Type B pancreatic cell (in vitro differentiated cells): ENCODE data around the gene PPIG. TPM values are rescaled to one million over a fixed set of nuclear protein-coding genes. Genes with fewer than 3 reads are reported as not detected.

Experiments
- DNase-seq: peaks from one replicate; pipeline ENCODE4 v3.0.0; 2021; ENCODE audit warnings: mixed read lengths; ENCODE audit not compliant: unreplicated experiment; ENCODE audit errors: extremely low spot score
- H3K27ac Mint-ChIP-seq: 2 replicates; pipeline ENCODE4 v1.8.0; 2021; ENCODE audit warnings: mild to moderate bottlenecking, mixed read lengths
- H3K27me3 Mint-ChIP-seq: 2 replicates; pipeline ENCODE4 v1.8.0; 2021; ENCODE audit warnings: mixed read lengths
- H3K36me3 Mint-ChIP-seq: 2 replicates; pipeline ENCODE4 v1.8.0; 2021; ENCODE audit warnings: mixed read lengths
- H3K4me1 Mint-ChIP-seq: one replicate; pipeline ENCODE4 v1.8.0; 2021; ENCODE audit warnings: mixed read lengths; ENCODE audit not compliant: unreplicated experiment
- H3K4me3 Mint-ChIP-seq: 2 replicates; pipeline ENCODE4 v1.8.0; 2021; ENCODE audit warnings: mild to moderate bottlenecking, mixed read lengths
- H3K9me3 Mint-ChIP-seq: 2 replicates; pipeline ENCODE4 v1.8.0; 2021; ENCODE audit warnings: mixed read lengths
- CTCF ChIP-seq: fragments of 200-600 bp; sonication (generic); conservative IDR thresholded peaks from 2 replicates; pipeline ENCODE4 v1.5.0; 2021; ENCODE audit warnings: antibody characterized with exemption, mild to moderate bottlenecking
- total RNA-seq: library from RNA; stranded (reverse); gene quantifications from 2 replicates; pipeline ENCODE4 v1.2.1, GENCODE V29; 2021; ENCODE audit warnings: low replicate concordance

PPIG gene
- total RNA-seq, 1 donor from 2014 or later = 61.4 TPM

DNA sequence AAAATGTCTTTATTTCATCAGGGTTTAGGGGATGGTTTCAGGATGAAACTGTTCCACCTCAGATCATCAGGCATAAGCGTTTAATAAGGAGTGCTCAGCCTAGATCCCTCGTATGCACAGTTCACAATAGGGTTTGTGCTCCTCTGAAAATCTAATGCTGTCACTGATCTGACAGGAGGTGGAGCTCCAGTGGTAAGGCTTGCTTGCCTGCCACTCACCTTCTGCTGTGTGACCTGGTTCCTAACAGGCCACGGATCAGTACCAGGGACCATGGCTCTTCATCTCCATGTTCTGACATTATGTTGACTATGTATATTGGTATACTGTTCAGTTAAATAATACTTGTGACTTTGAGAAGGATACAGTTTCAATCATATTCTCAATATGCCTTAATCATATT is 41.6 kb downstream of the PPIG start:
- Mint-ChIP-seq H3K9me3 (no peaks in the 10 kb centered on the region), H3K27me3 (no peaks in the 10 kb centered on the region), H3K4me1 (no peaks in the 10 kb centered on the region), H3K27ac (no peak overlapping the region), H3K36me3 (peaks cover 22% of the 10 kb centered on the region), H3K4me3 (no peak overlapping the region)
- TF ChIP-seq CTCF = no peak
- no peak for DNase-seq

DNA sequence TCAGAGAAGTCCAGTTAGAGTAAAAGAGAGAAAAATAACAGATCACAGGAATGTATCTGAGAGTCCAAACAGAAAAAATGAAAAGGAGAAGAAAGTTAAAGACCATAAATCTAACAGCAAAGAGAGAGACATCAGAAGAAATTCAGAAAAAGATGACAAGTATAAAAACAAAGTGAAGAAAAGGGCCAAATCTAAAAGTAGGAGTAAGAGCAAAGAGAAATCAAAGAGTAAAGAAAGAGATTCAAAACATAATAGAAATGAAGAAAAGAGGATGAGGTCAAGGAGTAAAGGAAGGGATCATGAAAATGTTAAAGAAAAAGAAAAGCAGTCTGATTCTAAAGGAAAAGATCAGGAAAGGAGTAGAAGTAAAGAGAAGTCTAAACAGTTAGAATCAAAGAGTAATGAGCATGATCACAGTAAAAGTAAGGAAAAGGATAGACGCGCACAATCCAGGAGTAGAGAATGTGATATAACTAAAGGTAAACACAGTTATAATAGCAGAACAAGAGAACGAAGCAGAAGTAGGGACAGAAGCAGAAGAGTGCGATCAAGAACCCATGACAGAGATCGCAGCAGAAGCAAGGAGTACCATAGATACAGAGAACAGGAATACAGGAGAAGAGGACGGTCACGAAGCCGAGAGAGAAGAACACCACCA is 52.4 kb downstream of the PPIG start:
- Mint-ChIP-seq H3K27me3 (no peaks in the 10 kb centered on the region), H3K9me3 (no peaks in the 10 kb centered on the region), H3K27ac (no peak overlapping the region), H3K4me3 (no peak overlapping the region), H3K36me3 (peaks cover 15% of the 10 kb centered on the region), H3K4me1 (no peaks in the 10 kb centered on the region)
- no peak for DNase-seq
- TF ChIP-seq CTCF = no peak

DNA sequence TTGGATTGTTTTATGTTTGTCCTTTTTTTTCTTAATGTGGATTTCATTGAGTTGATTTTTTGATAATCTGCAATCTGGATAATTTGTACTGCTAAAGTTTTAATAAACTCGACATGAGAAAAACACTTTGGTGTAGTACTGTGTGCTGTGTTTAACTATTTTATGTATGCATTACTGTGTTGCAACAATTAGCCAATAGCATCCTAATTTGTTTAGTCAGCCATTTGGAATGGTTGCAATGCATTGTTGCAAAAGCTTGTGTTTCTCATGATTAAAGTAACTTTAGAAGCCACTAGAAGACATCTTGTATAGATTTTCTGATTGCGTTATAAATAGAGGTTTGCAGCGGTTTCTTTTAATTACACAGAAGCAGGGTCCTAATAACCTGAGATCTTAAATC is 53.5 kb downstream of the PPIG start:
- Mint-ChIP-seq H3K4me3 (no peak overlapping the region), H3K4me1 (no peaks in the 10 kb centered on the region), H3K27me3 (no peaks in the 10 kb centered on the region), H3K36me3 (peaks cover 15% of the 10 kb centered on the region), H3K9me3 (no peaks in the 10 kb centered on the region), H3K27ac (no peak overlapping the region)
- DNase-seq = no peak
- no peak for TF ChIP-seq CTCF

DNA sequence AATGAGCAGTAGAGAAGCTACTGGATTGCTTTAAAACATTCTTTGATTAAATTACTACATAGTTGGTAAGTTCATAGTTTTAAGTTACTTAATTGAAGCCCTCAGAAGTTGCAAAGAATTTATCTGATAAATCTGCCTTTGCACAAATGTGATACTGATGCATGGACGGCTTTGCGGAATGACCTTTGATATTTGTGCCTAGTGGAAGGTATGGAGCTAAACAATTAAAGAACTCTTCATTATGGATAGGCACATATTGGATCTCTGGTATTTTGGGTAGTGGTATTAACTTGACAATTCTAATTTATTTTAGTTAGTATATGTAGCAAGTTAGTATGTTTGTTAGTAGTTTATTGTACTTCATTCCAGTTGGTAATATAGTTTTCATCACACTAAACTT is 56.0 kb downstream of the PPIG start:
- H3K36me3 Mint-ChIP-seq = peaks cover 4% of the 10 kb centered on the region

GRCh38 chr2:169641464-169641863 is 57.3 kb downstream of the PPIG start:
- TF ChIP-seq CTCF = no peak
- H3K9me3 Mint-ChIP-seq = no peaks in the 10 kb centered on the region
- H3K27me3 Mint-ChIP-seq = no peaks in the 10 kb centered on the region
- no peak for DNase-seq
- peaks cover 4% of the 10 kb centered on the region for H3K36me3 Mint-ChIP-seq
- H3K4me3 Mint-ChIP-seq = no peak overlapping the region
- H3K4me1 Mint-ChIP-seq = no peaks in the 10 kb centered on the region
- H3K27ac Mint-ChIP-seq = no peak overlapping the region

More for the DNA sequence above, 56.0 kb downstream of the PPIG start:
- H3K27me3 Mint-ChIP-seq = no peaks in the 10 kb centered on the region
- H3K9me3 Mint-ChIP-seq = no peaks in the 10 kb centered on the region
- H3K4me1 Mint-ChIP-seq = no peaks in the 10 kb centered on the region
- no peak for DNase-seq
- TF ChIP-seq CTCF = no peak
- no peak overlapping the region for H3K4me3 Mint-ChIP-seq
- no peak overlapping the region for H3K27ac Mint-ChIP-seq

GRCh38 chr2:169644173-169644572 is 60.0 kb downstream of the PPIG start:
- TF ChIP-seq CTCF = no peak
- H3K27me3 Mint-ChIP-seq = no peaks in the 10 kb centered on the region
- H3K9me3 Mint-ChIP-seq = no peaks in the 10 kb centered on the region
- H3K36me3 Mint-ChIP-seq = peaks cover 4% of the 10 kb centered on the region
- no peak overlapping the region for H3K4me3 Mint-ChIP-seq
- no peak for DNase-seq
- no peaks in the 10 kb centered on the region for H3K4me1 Mint-ChIP-seq
- no peak overlapping the region for H3K27ac Mint-ChIP-seq
